HEK293T (cell line): ENCODE measurements around the gene ZNF488.
"Not testable (repeated sequence)": the region's sequence is repeated elsewhere in the genome, so short reads cannot be mapped to it uniquely, and the experiment has no call there.

Experiments
- CTCF ChIA-PET: fragments of 350-600 bp; formaldehyde crosslinking; extraction: SDS; loops from one replicate; lab custom pipeline; 2021; ENCODE audit warnings: antibody characterized with exemption, inconsistent platforms; lab: Yijun Ruan, JAX
- POLR2A ChIA-PET: fragments of 350-600 bp; formaldehyde crosslinking; extraction: SDS; loops from one replicate; lab custom pipeline; 2020; ENCODE audit warnings: antibody characterized with exemption, inconsistent platforms; lab: Yijun Ruan, JAX
- DNase-seq: peaks from one replicate; pipeline ENCODE4 v3.0.0; 2012; ENCODE audit warnings: mixed read lengths; ENCODE audit errors: extremely low spot score
- ARNT ChIP-seq: fragments of 450-650 bp; IDR thresholded peaks from 2 replicates; pipeline ENCODE4 v1.6.1; 2017; ENCODE audit warnings: mild to moderate bottlenecking
- BHLHE40 ChIP-seq: fragments of 450-650 bp; IDR thresholded peaks from 2 replicates; pipeline ENCODE4 v1.6.1; 2016; ENCODE audit warnings: mild to moderate bottlenecking, moderate library complexity, borderline replicate concordance
- CTBP1 ChIP-seq: fragments of 450-650 bp; IDR thresholded peaks from 2 replicates; pipeline ENCODE4 v1.6.1; 2016; ENCODE audit warnings: borderline replicate concordance
- ELF4 ChIP-seq: fragments of 450-650 bp; IDR thresholded peaks from 2 replicates; pipeline ENCODE4 v1.6.1; 2017; ENCODE audit warnings: antibody characterized with exemption
- FOXA1 ChIP-seq: fragments of 450-650 bp; IDR thresholded peaks from 2 replicates; pipeline ENCODE4 v1.6.1; 2016; ENCODE audit warnings: mild to moderate bottlenecking
- FOXK2 ChIP-seq: fragments of 450-650 bp; IDR thresholded peaks from 2 replicates; pipeline ENCODE4 v1.6.1; 2016; ENCODE audit warnings: mild to moderate bottlenecking
- FOXM1 ChIP-seq: fragments of 450-650 bp; IDR thresholded peaks from 2 replicates; pipeline ENCODE4 v1.6.1; 2017; ENCODE audit warnings: mild to moderate bottlenecking, borderline replicate concordance
- HDGF ChIP-seq: fragments of 450-650 bp; IDR thresholded peaks from 2 replicates; pipeline ENCODE4 v1.6.1; 2017; ENCODE audit warnings: antibody characterized with exemption, borderline replicate concordance
- L3MBTL2 ChIP-seq: fragments of 450-650 bp; conservative IDR thresholded peaks from 2 replicates; pipeline ENCODE4 v1.6.1; 2016; ENCODE audit warnings: mild to moderate bottlenecking
- LEF1 ChIP-seq: fragments of 450-650 bp; IDR thresholded peaks from 2 replicates; pipeline ENCODE4 v1.6.1; 2017; ENCODE audit warnings: mild to moderate bottlenecking, borderline replicate concordance
- NFRKB ChIP-seq: fragments of 450-650 bp; IDR thresholded peaks from 2 replicates; pipeline ENCODE4 v1.6.1; 2016; ENCODE audit warnings: mild to moderate bottlenecking, moderate library complexity
- PKNOX1 ChIP-seq: fragments of 450-650 bp; IDR thresholded peaks from 2 replicates; pipeline ENCODE4 v1.6.1; 2016
- SP1 ChIP-seq: fragments of 450-650 bp; IDR thresholded peaks from 2 replicates; pipeline ENCODE4 v1.6.1; 2017
- SUZ12 ChIP-seq: fragments of 450-650 bp; IDR thresholded peaks from 2 replicates; pipeline ENCODE4 v1.6.1; 2016; ENCODE audit warnings: mild to moderate bottlenecking
- TARDBP ChIP-seq: fragments of 450-650 bp; IDR thresholded peaks from 2 replicates; pipeline ENCODE4 v1.6.1; 2016
- ZNF384 ChIP-seq: fragments of 450-650 bp; IDR thresholded peaks from 2 replicates; pipeline ENCODE4 v1.6.1; 2016

The ZNF488 gene

GRCh38 chr10:47400786-47401185 lies 16.7 kb upstream of the ZNF488 start:
- CTCF ChIA-PET = no interaction called here
- POLR2A ChIA-PET = no interaction called here
- no peak for DNase-seq
- no peak for TF ChIP-seq CTBP1
- no peak for TF ChIP-seq HDGF
- no peak for TF ChIP-seq LEF1
- no peak for TF ChIP-seq ARNT
- TF ChIP-seq FOXA1 = no peak
- TF ChIP-seq L3MBTL2 = no peak
- TF ChIP-seq FOXM1 = no peak
- TF ChIP-seq ELF4 = no peak
- no peak for TF ChIP-seq PKNOX1
- TF ChIP-seq TARDBP = no peak
- TF ChIP-seq SP1 = no peak

GRCh38 chr10:47400251-47400650 lies 16.2 kb upstream of the ZNF488 start:
- POLR2A ChIA-PET = interaction anchor here (0.7 kb wide), 1 partner anchor 16 kb away, joined by 3 read pairs; no protein-coding TSS in a partner anchor
- no peak for TF ChIP-seq FOXK2
- TF ChIP-seq L3MBTL2 = no peak
- no peak for TF ChIP-seq FOXA1
- TF ChIP-seq HDGF = no peak
- TF ChIP-seq ZNF384 = no peak
- no peak for TF ChIP-seq SUZ12
- no peak for TF ChIP-seq TARDBP
- TF ChIP-seq NFRKB = no peak
- TF ChIP-seq FOXM1 = no peak
- TF ChIP-seq CTBP1 = no peak
- TF ChIP-seq BHLHE40 = no peak
- TF ChIP-seq PKNOX1 = no peak
- no peak for TF ChIP-seq SP1
- no peak for TF ChIP-seq LEF1
- CTCF ChIA-PET = no interaction called here
- DNase-seq = no peak

- no peak for DNase-seq
- ChIA-PET CTCF (no interaction called here), POLR2A (no interaction called here)
- TF ChIP-seq LEF1 (no peak), L3MBTL2 (no peak), FOXK2 (no peak), BHLHE40 (no peak), PKNOX1 (no peak), CTBP1 (no peak), SP1 (no peak), TARDBP (no peak), SUZ12 (no peak), NFRKB (no peak), ZNF384 (no peak), FOXA1 (no peak), ELF4 (no peak), ARNT (no peak), FOXM1 (no peak), HDGF (no peak)
Observed at GRCh38 chr10:47397256-47397655, 13.2 kb upstream of the ZNF488 start.

GRCh38 chr10:47396311-47396717 lies 12.2 kb upstream of the ZNF488 start:
- ChIA-PET POLR2A (interaction anchor here (1.4 kb wide), 1 partner anchor 12 kb away, joined by 6 read pairs; the partner anchor contains the start of gene ZNF488), CTCF (no interaction called here)
- no peak for DNase-seq
- TF ChIP-seq FOXM1 (no peak), FOXA1 (no peak), PKNOX1 (no peak), TARDBP (no peak), L3MBTL2 (no peak), ELF4 (no peak)

- no peak for DNase-seq
- TF ChIP-seq ARNT = no peak
- no peak for TF ChIP-seq LEF1
- no peak for TF ChIP-seq SUZ12
- TF ChIP-seq SP1 = no peak
- TF ChIP-seq FOXK2 = no peak
- TF ChIP-seq ZNF384 = no peak
- TF ChIP-seq CTBP1 = no peak
- ChIA-PET CTCF (no interaction called here), POLR2A (no interaction called here)
Observed at GRCh38 chr10:47389619-47390018, 5.5 kb upstream of the ZNF488 start.

- no peak for DNase-seq
- POLR2A ChIA-PET = no interaction called here
- CTCF ChIA-PET = no interaction called here
- TF ChIP-seq TARDBP (no peak), ARNT (no peak), FOXM1 (no peak), FOXK2 (no peak), ELF4 (no peak), ZNF384 (no peak), BHLHE40 (no peak), LEF1 (no peak), CTBP1 (no peak), NFRKB (no peak), L3MBTL2 (no peak), PKNOX1 (no peak), HDGF (no peak), FOXA1 (no peak), SP1 (no peak), SUZ12 (no peak)
Observed at GRCh38 chr10:47388879-47389278, 4.8 kb upstream of the ZNF488 start.

GRCh38 chr10:47386104-47386503 lies 2.0 kb upstream of the ZNF488 start:
- CTCF ChIA-PET, DNase-seq, POLR2A ChIA-PET: not testable (repeated sequence)
